HCT116 (cell line): ENCODE measurements around the gene C1orf53.

Experiments used
- CBX3 ChIP-seq: IDR thresholded peaks from 2 replicates; pipeline ENCODE4 v1.6.1; 2012; ENCODE audit warnings: low read depth
- ZNF274 ChIP-seq: fragments of 200-500 bp; sonication (Bioruptor generic); IDR thresholded peaks from 2 replicates; pipeline ENCODE4 v1.6.1; 2014; ENCODE audit warnings: mild to moderate bottlenecking, low read depth, low read length, inconsistent platforms

- no peak for TF ChIP-seq ZNF274
- TF ChIP-seq CBX3 = no peak
Measured at GRCh38 chr1:197922070-197922390, 19.6 kb downstream of the C1orf53 start.
